ENCODE measurements around the gene OR9Q1.

Gene OR9Q1

GRCh38 chr11:58039589-58039988 is 15.9 kb downstream of the OR9Q1 start:
- no peak for DNase-seq

- no peak for DNase-seq
Observed at GRCh38 chr11:58043379-58043778, 19.7 kb downstream of the OR9Q1 start.

- DNase-seq = no peak
Observed at GRCh38 chr11:58046231-58046630, 22.6 kb downstream of the OR9Q1 start.

GRCh38 chr11:58047818-58048217 is 24.1 kb downstream of the OR9Q1 start:
- DNase-seq = no peak

GRCh38 chr11:58055806-58056401 is 32.2 kb downstream of the OR9Q1 start:
- no peak for DNase-seq

- DNase-seq = no peak
Observed at GRCh38 chr11:58057481-58057880, 33.8 kb downstream of the OR9Q1 start.

GRCh38 chr11:58058276-58059006 is 34.8 kb downstream of the OR9Q1 start:
- DNase-seq = no peak

- DNase-seq = no peak
Observed at GRCh38 chr11:58059007-58059350, 35.3 kb downstream of the OR9Q1 start.

GRCh38 chr11:58060535-58060934 is 36.9 kb downstream of the OR9Q1 start:
- no peak for DNase-seq

GRCh38 chr11:58060939-58061672 is 37.4 kb downstream of the OR9Q1 start:
- no peak for DNase-seq

- DNase-seq = no peak
Observed at GRCh38 chr11:58061813-58062212, 38.1 kb downstream of the OR9Q1 start.

GRCh38 chr11:58067685-58068084 is 44.0 kb downstream of the OR9Q1 start:
- no peak for DNase-seq

- DNase-seq = no peak
Observed at GRCh38 chr11:58068655-58069054, 45.0 kb downstream of the OR9Q1 start.

GRCh38 chr11:58070585-58070984 is 46.9 kb downstream of the OR9Q1 start:
- DNase-seq = no peak

GRCh38 chr11:58075781-58076180 is 52.1 kb downstream of the OR9Q1 start:
- no peak for DNase-seq

GRCh38 chr11:58086528-58086927 is 62.8 kb downstream of the OR9Q1 start:
- no peak for DNase-seq

GRCh38 chr11:58097437-58097836 is 73.8 kb downstream of the OR9Q1 start:
- DNase-seq = no peak

GRCh38 chr11:58121096-58121495 is 97.4 kb downstream of the OR9Q1 start:
- DNase-seq = no peak

GRCh38 chr11:58125469-58125868 is 101.8 kb downstream of the OR9Q1 start, which contains the start of gene OR9I1:
OR9I1 (minus strand) TSS chr11:58125530; CDS start chr11:58119444, 6,086 bp downstream.
- DNase-seq = no peak

- no peak for DNase-seq
Observed at GRCh38 chr11:58127350-58127749, 103.7 kb downstream of the OR9Q1 start.

GRCh38 chr11:58133309-58134076 is 109.8 kb downstream of the OR9Q1 start:
- DNase-seq = no peak

GRCh38 chr11:58134151-58134550 is 110.5 kb downstream of the OR9Q1 start:
- DNase-seq = no peak

GRCh38 chr11:58135171-58135570 is 111.5 kb downstream of the OR9Q1 start:
- DNase-seq = no peak

All from activated CD4-positive, alpha-beta T cell treated with anti-CD3 and anti-CD28 coated beads, Interleukin-2, amount 50 U/mL, for 16 hours (primary cell).